Heart left ventricle (tissue), 13 donors: ENCODE measurements around the gene ARL3.

ENCODE experiments used
- CTCF ChIP-seq, 12 donors: fragments of 200-600 bp; sonication (generic) in 4 of 12; IDR thresholded peaks; one replicate each; pipeline versions ENCODE4 v1.5.0 to v1.8.0; 2018 to 2022; ENCODE audit warnings: antibody characterized with exemption in 12 of 12, mild to moderate bottlenecking in 5 of 12
- POLR2A ChIP-seq, 2 donors: fragments of 450-650 bp; IDR thresholded peaks; one replicate each; pipeline ENCODE4 v1.6.1; 2017; ENCODE audit warnings: antibody characterized with exemption in 2 of 2, mild to moderate bottlenecking in 2 of 2, moderate library complexity in 2 of 2
- donor health status: ischemic (EF 13 %, LVEDD 7.1; RV severe dilation, severe dysfunction).
- donor health status: DM: no; HTN: yes; CAD: no.
- donor health status: DM: no; HTN: no; CAD: no.
- donor health status: ischemic (EF 25% LVEDD 6.9; RV normal size, moderate dysfunction).
- donor health status: ischemic (EF 25% LVEDD 5.7; RV mildly dilated, moderate dysfunction).
- donor health status: ischemic (EF 35%, LVEDD 5.7; RV mildly dilated, moderate dysfunction).
- donor health status: nonischemic (EF 11% LVEDD 7.7; RV severe dilation, severe dysfunction).
- donor health status: DM: yes; HTN: yes; CAD: no.
- donor health status: PGD.
- donor health status: ischemic (EF 29% LVEDD 5.4; RV normal size, mild dysfunction).
- donor health status: nonischemic (EF 23%, LVEDD 6.1; RV moderate dilation, normal function).

- TF ChIP-seq CTCF (IDR thresholded peaks at IDR 0.05) = no peak
- TF ChIP-seq POLR2A (IDR thresholded peaks at IDR 0.05) = no peak
Measured at GRCh38 chr10:102758240-102758932, 44.2 kb upstream of the ARL3 start.
